Keratinocyte (primary cell): ENCODE measurements around the gene BCORL1. TPM values are rescaled to one million over a fixed set of nuclear protein-coding genes. Genes with fewer than 3 reads are reported as not detected.

Experiments used
- DNase-seq: peaks from one replicate; pipeline ENCODE4 v3.0.0-alpha.2; 2011; ENCODE audit warnings: low read depth, missing footprints, low spot score
- FAIRE-seq: peaks from 2 replicates; lab custom pipeline; 2011; peaks lifted over from hg19 to GRCh38; lab: Jason Lieb, UNC
- H2AFZ ChIP-seq: 2 replicates; pipeline ENCODE4 v1.6.0; 2012; ENCODE audit warnings: low read length, control low read depth, inconsistent platforms; ENCODE audit not compliant: control insufficient read depth
- H3K27ac ChIP-seq: 2 replicates; pipeline ENCODE4 v1.5.1; 2011; ENCODE audit warnings: low read length; ENCODE audit not compliant: control insufficient read depth, insufficient read depth
- H3K27me3 ChIP-seq: 3 replicates; pipeline ENCODE4 v1.6.0; 2011; ENCODE audit warnings: low read length; ENCODE audit not compliant: control insufficient read depth, insufficient read depth; ENCODE audit errors: extremely low read depth
- H3K36me3 ChIP-seq, 2 experiments: 2 replicates in 1 of 2; 3 replicates in 1 of 2; pipeline ENCODE4 v1.5.1; 2011; ENCODE audit warnings: low read length in 2 of 2, mild to moderate bottlenecking in 1 of 2; ENCODE audit not compliant: control insufficient read depth in 2 of 2, insufficient read depth in 2 of 2; ENCODE audit errors: extremely low read depth in 1 of 2
- H3K4me1 ChIP-seq: 3 replicates; pipeline ENCODE4 v1.5.1; 2011; ENCODE audit warnings: low read length; ENCODE audit not compliant: control insufficient read depth, insufficient read depth; ENCODE audit errors: extremely low read depth
- H3K4me2 ChIP-seq: 3 replicates; pipeline ENCODE4 v1.6.0; 2011; ENCODE audit warnings: low read depth, low read length; ENCODE audit not compliant: control insufficient read depth, insufficient read depth; ENCODE audit errors: extremely low read depth
- H3K4me3 ChIP-seq, 3 experiments: fragments of 200-600 bp in 1 of 3; sonication (generic) in 1 of 3; 2 replicates in 2 of 3; 3 replicates in 1 of 3; pipeline ENCODE4 v1.5.1; 2011 to 2016; ENCODE audit warnings: low read length in 3 of 3, mild to moderate bottlenecking in 3 of 3, control low read depth in 2 of 3, inconsistent platforms in 1 of 3, low read depth in 1 of 3, mixed read lengths in 1 of 3, mixed run types in 1 of 3, moderate library complexity in 1 of 3; ENCODE audit not compliant: control insufficient read depth in 2 of 3, insufficient read depth in 2 of 3; ENCODE audit errors: extremely low read depth in 1 of 3
- H3K79me2 ChIP-seq: 2 replicates; pipeline ENCODE4 v1.6.0; 2012; ENCODE audit warnings: low read length; ENCODE audit not compliant: control insufficient read depth, insufficient read depth
- H3K9ac ChIP-seq: 3 replicates; pipeline ENCODE4 v1.6.0; 2011; ENCODE audit warnings: low read length; ENCODE audit not compliant: control insufficient read depth, insufficient read depth; ENCODE audit errors: extremely low read depth
- H3K9me1 ChIP-seq: 3 replicates; pipeline ENCODE4 v1.6.0; 2011; ENCODE audit warnings: low read length; ENCODE audit not compliant: control insufficient read depth, insufficient read depth; ENCODE audit errors: extremely low read depth
- H3K9me3 ChIP-seq: 2 replicates; pipeline ENCODE4 v1.5.1; 2012; ENCODE audit warnings: low read depth, low read length; ENCODE audit not compliant: control insufficient read depth
- H4K20me1 ChIP-seq: 3 replicates; pipeline ENCODE4 v1.6.0; 2011; ENCODE audit warnings: low read length; ENCODE audit not compliant: control insufficient read depth, insufficient read depth; ENCODE audit errors: extremely low read depth
- EZH2 ChIP-seq: IDR thresholded peaks from one replicate; pipeline ENCODE4 v1.6.1; 2012; ENCODE audit warnings: inconsistent platforms, mild to moderate bottlenecking, low read length, moderate library complexity
- dilution Hi-C: fragments of 300-500 bp; cut with MboI; formaldehyde crosslinking; loops from one replicate; pipeline ENCODE4 v1.7.0; 2020; ENCODE audit warnings: low sequenced_read_pairs; ENCODE audit not compliant: extremely low pct_ligation_motif_present
- polyA plus RNA-seq, 5 experiments: library from polyadenylated mRNA; depleted of rRNA in 3 of 5; stranded (reverse) in 3 of 5; stranded (forward) in 1 of 5; unstranded in 1 of 5; fragments of >200 nt; gene quantifications; 1 replicate in 1 of 5; 2 replicates in 3 of 5; 3 replicates in 1 of 5; pipeline versions ENCODE4 v1.2.1 to v1.2.3, GENCODE V29; 2011 to 2012; ENCODE audit warnings: missing spikeins in 2 of 5, low read depth in 1 of 5, low replicate concordance in 1 of 5
- TF ChIP-seq, protein P1 (sequence below), 3 experiments: IDR thresholded peaks in 1 of 3; conservative IDR thresholded peaks in 1 of 3; optimal IDR thresholded peaks in 1 of 3; 2 replicates in 2 of 3; 3 replicates in 1 of 3; pipeline versions ENCODE3 to v1.5.1; 2011; ENCODE audit warnings: low read length in 3 of 3, mild to moderate bottlenecking in 3 of 3, moderate library complexity in 2 of 3, control low read depth in 1 of 3, inconsistent platforms in 1 of 3; ENCODE audit not compliant: insufficient read depth in 2 of 3; ENCODE audit errors: extremely low read depth in 1 of 3

BCORL1 gene
- polyA plus RNA-seq, 1 donor (not counting 4 experiments of a cell fraction or from before 2014, with no cell fraction given) = 0.54 TPM

DNA sequence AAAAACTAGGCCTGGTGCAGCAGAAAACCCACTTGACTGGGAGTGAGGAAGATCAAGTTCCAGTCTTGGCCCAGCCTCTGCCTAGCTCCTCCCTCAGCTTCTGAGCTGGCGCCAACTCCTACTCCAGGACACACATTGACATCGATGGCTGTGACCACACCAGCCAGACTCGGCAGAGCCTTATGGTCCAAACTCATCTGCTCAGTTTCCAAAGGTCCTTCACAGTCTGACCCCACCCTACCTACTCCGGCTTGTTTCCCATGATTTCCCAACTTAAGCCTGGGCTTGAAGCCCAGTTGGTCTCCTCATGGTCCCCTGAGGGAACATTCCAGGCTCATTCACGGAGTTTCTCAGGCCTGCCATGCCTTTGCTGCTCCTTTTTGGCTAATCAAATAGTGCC is 117.7 kb downstream of the BCORL1 start:
- no peaks in the 10 kb centered on the region for H3K36me3 ChIP-seq
- DNase-seq = no peak
- peaks cover 60% of the 10 kb centered on the region for H3K79me2 ChIP-seq
- no peaks in the 10 kb centered on the region for H3K9me3 ChIP-seq
- H3K4me2 ChIP-seq = no peak overlapping the region
- peaks cover 13% of the 10 kb centered on the region for H4K20me1 ChIP-seq
- no peak for TF ChIP-seq EZH2
- no peak overlapping the region for H2AFZ ChIP-seq
- peaks cover 31% of the 10 kb centered on the region for H3K4me1 ChIP-seq
- no peaks in the 10 kb centered on the region for H3K9me1 ChIP-seq
- H3K9ac ChIP-seq = no peak overlapping the region
- no peak overlapping the region for H3K4me3 ChIP-seq
- dilution Hi-C loops = no loop called here
- H3K27ac ChIP-seq = no peak overlapping the region
- FAIRE-seq = no peak
- H3K27me3 ChIP-seq = no peaks in the 10 kb centered on the region

DNA sequence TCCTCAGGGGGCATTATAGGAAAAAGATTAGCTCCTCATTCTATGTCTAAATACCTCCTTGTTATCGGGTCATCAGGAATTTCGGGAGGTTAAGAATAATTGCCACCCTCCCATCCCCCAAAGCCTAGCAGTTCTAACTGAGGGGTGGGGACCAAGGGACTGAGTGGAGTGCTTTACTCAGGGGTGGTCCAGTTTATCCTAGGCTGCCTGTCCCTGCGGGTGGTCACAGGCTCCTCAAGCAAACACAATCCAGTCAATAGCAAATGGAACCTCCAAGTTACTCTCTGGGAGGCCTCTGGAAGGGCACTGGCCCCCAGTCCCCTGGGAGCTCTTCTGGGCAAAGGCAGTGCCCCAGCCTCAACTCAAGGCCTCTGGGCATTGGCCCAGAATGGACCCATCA is 121.2 kb downstream of the BCORL1 start:
- DNase-seq = no peak
- dilution Hi-C loops = no loop called here
- H3K4me3 ChIP-seq = no peak overlapping the region
- H3K4me2 ChIP-seq = no peak overlapping the region
- H3K9me3 ChIP-seq = no peaks in the 10 kb centered on the region
- H3K27ac ChIP-seq = no peak overlapping the region
- no peaks in the 10 kb centered on the region for H3K27me3 ChIP-seq
- no peak for FAIRE-seq
- H4K20me1 ChIP-seq = peaks cover 9% of the 10 kb centered on the region
- H3K36me3 ChIP-seq = peaks cover 0 to 1% of the 10 kb centered on the region in 2 experiments
- no peaks in the 10 kb centered on the region for H3K9me1 ChIP-seq
- no peak for TF ChIP-seq EZH2
- TF ChIP-seq, protein P1, sequence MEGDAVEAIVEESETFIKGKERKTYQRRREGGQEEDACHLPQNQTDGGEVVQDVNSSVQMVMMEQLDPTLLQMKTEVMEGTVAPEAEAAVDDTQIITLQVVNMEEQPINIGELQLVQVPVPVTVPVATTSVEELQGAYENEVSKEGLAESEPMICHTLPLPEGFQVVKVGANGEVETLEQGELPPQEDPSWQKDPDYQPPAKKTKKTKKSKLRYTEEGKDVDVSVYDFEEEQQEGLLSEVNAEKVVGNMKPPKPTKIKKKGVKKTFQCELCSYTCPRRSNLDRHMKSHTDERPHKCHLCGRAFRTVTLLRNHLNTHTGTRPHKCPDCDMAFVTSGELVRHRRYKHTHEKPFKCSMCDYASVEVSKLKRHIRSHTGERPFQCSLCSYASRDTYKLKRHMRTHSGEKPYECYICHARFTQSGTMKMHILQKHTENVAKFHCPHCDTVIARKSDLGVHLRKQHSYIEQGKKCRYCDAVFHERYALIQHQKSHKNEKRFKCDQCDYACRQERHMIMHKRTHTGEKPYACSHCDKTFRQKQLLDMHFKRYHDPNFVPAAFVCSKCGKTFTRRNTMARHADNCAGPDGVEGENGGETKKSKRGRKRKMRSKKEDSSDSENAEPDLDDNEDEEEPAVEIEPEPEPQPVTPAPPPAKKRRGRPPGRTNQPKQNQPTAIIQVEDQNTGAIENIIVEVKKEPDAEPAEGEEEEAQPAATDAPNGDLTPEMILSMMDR (optimal IDR thresholded peaks at IDR 0.05 in 1 of 3, IDR thresholded peaks at IDR 0.05 in 1 of 3, conservative IDR thresholded peaks at IDR 0.05 in 1 of 3; ENCODE audit: extremely low read depth in 1 of 3, insufficient read depth in 2 of 3, low read length in 3 of 3) = no peak
- no peak overlapping the region for H3K9ac ChIP-seq
- H3K79me2 ChIP-seq = peaks cover 77% of the 10 kb centered on the region
- H3K4me1 ChIP-seq = peaks cover 30% of the 10 kb centered on the region
- H2AFZ ChIP-seq = no peak overlapping the region

DNA sequence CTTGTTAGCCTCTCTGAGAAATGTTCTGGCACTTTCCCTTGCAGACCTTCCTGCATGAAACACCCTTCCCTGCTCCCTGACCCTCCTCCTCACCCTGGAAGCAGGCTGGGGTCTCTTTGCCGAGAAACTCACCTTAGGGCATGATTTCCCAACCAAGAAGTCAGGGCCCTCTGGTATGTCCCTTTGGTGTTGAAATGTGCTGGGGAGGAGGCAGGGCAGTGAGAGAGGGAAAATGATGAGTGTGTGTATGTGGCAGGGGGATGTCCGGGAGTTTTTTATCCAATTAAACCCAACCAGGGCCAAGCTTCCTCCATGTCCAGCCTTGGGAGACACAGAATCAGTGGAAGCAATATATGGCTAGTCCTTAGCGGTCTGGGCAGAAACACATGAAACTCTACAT is 122.8 kb downstream of the BCORL1 start:
- Histone ChIP-seq H3K27ac (no peak overlapping the region), H3K9me1 (no peaks in the 10 kb centered on the region), H3K27me3 (no peaks in the 10 kb centered on the region), H3K4me2 (no peak overlapping the region), H3K4me3 (no peak overlapping the region), H3K4me1 (peaks cover 23% of the 10 kb centered on the region), H4K20me1 (peaks cover 11% of the 10 kb centered on the region), H2AFZ (no peak overlapping the region), H3K79me2 (peaks cover 76% of the 10 kb centered on the region), H3K9me3 (no peaks in the 10 kb centered on the region), H3K9ac (no peak overlapping the region), H3K36me3 (peaks cover 0 to 1% of the 10 kb centered on the region in 2 experiments)
- FAIRE-seq = no peak
- no peak for TF ChIP-seq EZH2
- TF ChIP-seq, protein P1 (optimal IDR thresholded peaks at IDR 0.05 in 1 of 3, IDR thresholded peaks at IDR 0.05 in 1 of 3, conservative IDR thresholded peaks at IDR 0.05 in 1 of 3; ENCODE audit: extremely low read depth in 1 of 3, insufficient read depth in 2 of 3, low read length in 3 of 3) = no peak
- dilution Hi-C loops = no loop called here
- no peak for DNase-seq
